Breast epithelium (tissue), 3 donors: ENCODE data around the gene TBC1D2B.

Experiments
- POLR2AphosphoS5 ChIP-seq, 3 donors: sonication (generic); formaldehyde crosslinking; IDR thresholded peaks; one replicate each; pipeline ENCODE4 v1.6.1; 2017; ENCODE audit warnings: antibody characterized with exemption in 3 of 3
- TF ChIP-seq, protein P1 (sequence below), 3 donors: fragments of 450-650 bp; IDR thresholded peaks; one replicate each; pipeline ENCODE4 v1.5.1; 2016 to 2017; ENCODE audit warnings: antibody characterized with exemption in 3 of 3, mild to moderate bottlenecking in 3 of 3, moderate library complexity in 3 of 3

DNA sequence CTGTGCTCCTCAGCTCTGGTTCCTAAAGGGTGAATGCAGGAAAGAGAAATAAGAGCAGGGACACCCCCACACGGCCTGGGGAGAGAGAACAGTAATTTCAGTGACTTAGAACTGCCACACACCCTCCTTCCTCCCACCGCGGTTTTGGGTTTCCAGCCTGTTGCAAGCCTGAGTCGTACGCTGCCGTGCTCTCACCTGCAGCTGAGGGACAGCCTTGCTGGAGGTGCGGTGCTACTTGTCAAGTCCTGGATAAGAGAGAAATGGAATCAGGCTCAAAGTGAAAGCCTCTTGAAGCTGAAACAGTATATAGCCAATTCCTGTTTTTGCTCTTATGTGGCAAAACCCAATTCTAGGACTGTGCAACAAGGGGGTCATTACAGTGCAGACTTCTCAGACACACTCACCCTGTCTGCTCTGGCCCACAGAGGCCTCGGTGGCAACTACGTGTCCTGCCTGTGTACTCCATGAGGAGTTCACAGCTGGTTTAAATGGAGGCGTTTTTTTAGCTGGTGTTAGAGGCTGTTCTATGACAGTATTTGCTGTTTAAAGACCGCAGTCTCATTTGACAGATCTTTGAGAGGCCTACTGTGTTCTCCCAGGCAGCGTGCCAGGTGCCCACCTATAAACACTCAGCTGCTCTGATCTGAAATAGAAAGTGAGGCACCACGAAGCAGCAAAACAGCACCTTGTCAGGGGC lies 42.9 kb downstream of the TBC1D2B start:
- TF ChIP-seq POLR2AphosphoS5 (IDR thresholded peaks at IDR 0.05) = no peak
- TF ChIP-seq, protein P1, sequence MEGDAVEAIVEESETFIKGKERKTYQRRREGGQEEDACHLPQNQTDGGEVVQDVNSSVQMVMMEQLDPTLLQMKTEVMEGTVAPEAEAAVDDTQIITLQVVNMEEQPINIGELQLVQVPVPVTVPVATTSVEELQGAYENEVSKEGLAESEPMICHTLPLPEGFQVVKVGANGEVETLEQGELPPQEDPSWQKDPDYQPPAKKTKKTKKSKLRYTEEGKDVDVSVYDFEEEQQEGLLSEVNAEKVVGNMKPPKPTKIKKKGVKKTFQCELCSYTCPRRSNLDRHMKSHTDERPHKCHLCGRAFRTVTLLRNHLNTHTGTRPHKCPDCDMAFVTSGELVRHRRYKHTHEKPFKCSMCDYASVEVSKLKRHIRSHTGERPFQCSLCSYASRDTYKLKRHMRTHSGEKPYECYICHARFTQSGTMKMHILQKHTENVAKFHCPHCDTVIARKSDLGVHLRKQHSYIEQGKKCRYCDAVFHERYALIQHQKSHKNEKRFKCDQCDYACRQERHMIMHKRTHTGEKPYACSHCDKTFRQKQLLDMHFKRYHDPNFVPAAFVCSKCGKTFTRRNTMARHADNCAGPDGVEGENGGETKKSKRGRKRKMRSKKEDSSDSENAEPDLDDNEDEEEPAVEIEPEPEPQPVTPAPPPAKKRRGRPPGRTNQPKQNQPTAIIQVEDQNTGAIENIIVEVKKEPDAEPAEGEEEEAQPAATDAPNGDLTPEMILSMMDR (IDR thresholded peaks at IDR 0.05) = no peak
